Astrocyte (in vitro differentiated cells and primary cell): ENCODE results near the gene NCOA7.

ENCODE experiments used
- CTCF ChIP-seq: IDR thresholded peaks from 2 replicates; pipeline ENCODE4 v1.5.1; 2011; ENCODE audit warnings: low read depth, mild to moderate bottlenecking, inconsistent platforms, low read length, moderate library complexity; ENCODE audit not compliant: insufficient read depth
- EZH2 ChIP-seq: IDR thresholded peaks from 2 replicates; pipeline ENCODE4 v1.6.1; 2012; ENCODE audit warnings: mild to moderate bottlenecking, low read length, inconsistent platforms; ENCODE audit not compliant: insufficient read depth

GRCh38 chr6:125844989-125845388 lies 54.2 kb downstream of the NCOA7 start:
- TF ChIP-seq CTCF (no peak), EZH2 (no peak)
